ENCODE data around the gene KIF1C.

The KIF1C gene

DNA sequence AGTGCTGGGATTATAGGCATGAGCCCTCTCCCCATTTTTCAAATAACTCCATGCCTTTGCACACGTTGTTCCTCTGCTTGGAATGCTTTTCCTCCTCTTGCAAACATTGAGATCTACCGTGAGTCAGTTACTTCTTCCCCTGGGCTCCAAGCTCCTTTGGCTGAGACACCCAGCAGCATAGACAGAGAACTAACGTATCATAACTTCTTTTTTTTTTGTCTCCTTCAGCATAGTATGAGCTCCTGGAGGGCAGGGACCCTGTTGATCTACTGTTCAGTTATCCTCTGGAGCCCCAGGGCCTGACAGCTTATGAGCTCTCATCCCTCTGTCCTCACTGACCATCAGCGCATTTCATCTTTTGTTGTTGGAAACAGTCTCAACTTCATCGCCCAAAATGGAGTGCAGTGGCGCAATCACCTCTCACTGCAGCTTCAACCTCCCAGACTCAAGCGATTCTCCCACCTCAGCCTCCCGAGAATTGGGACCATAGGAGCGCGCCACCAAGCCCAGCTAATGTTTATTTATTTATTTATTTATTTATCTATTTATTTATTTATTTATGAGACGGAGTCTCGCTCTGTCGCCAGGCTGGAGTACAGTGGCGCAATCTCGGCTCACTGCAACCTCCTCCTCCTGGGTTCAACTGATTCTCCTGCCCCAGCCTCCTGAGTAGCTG is 32.3 kb upstream of the KIF1C start:
- H3K36me3 Mint-ChIP-seq = peaks cover 22% of the 10 kb centered on the region

DNA sequence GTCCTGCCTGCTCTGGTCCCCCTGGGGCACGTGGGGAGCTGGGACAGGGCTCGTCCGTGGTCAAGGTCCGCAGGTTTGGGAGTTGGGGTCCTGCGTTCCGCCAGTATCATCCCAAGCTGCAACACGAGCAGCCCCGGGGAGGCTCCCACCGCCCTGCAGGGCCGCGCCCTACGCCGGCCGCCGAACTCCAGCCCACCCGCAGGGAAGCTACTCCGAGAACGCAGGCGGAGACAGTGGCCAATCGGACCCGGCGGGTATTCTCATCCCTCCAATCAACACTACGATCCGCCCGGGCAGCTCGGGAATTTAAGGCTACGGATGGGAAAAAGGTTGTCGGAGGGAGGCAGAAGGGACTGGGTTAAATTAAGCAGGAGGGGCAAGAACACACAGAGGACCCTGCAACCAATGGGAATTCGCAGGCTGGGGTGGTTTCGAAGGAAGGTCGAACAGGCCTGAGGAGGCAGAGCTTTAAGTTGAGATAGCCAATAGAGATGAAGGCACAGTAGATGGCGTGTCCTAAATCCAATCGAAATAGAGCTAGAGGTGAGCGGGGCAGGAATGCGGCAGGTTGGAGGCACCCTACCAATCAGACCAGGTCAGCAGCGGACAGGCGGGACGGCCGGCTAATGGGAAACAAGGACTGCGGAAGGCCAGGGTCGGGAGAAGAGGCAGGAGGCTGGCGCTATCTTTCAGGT is 30.8 kb upstream of the KIF1C start:
- ATAC-seq = peak; percentile 81
- no peak for DNase-seq (ENCODE audit: low spot score in 2 of 2)
- no peaks in the 10 kb centered on the region for H3K9me3 Mint-ChIP-seq
- H3K36me3 Mint-ChIP-seq = peaks cover 8% of the 10 kb centered on the region
- peaks cover 16% of the 10 kb centered on the region for H3K4me1 Mint-ChIP-seq
- H3K27ac Mint-ChIP-seq = no peak overlapping the region
- H3K4me3 Mint-ChIP-seq = no peak overlapping the region

More for the DNA sequence above, 32.3 kb upstream of the KIF1C start:
- H3K4me3 Mint-ChIP-seq = no peak overlapping the region
- no peak overlapping the region for H3K27ac Mint-ChIP-seq
- DNase-seq (ENCODE audit: low spot score in 2 of 2) (no peak), ATAC-seq (no peak)
- no peaks in the 10 kb centered on the region for H3K9me3 Mint-ChIP-seq
- H3K4me1 Mint-ChIP-seq = peaks cover 19% of the 10 kb centered on the region

DNA sequence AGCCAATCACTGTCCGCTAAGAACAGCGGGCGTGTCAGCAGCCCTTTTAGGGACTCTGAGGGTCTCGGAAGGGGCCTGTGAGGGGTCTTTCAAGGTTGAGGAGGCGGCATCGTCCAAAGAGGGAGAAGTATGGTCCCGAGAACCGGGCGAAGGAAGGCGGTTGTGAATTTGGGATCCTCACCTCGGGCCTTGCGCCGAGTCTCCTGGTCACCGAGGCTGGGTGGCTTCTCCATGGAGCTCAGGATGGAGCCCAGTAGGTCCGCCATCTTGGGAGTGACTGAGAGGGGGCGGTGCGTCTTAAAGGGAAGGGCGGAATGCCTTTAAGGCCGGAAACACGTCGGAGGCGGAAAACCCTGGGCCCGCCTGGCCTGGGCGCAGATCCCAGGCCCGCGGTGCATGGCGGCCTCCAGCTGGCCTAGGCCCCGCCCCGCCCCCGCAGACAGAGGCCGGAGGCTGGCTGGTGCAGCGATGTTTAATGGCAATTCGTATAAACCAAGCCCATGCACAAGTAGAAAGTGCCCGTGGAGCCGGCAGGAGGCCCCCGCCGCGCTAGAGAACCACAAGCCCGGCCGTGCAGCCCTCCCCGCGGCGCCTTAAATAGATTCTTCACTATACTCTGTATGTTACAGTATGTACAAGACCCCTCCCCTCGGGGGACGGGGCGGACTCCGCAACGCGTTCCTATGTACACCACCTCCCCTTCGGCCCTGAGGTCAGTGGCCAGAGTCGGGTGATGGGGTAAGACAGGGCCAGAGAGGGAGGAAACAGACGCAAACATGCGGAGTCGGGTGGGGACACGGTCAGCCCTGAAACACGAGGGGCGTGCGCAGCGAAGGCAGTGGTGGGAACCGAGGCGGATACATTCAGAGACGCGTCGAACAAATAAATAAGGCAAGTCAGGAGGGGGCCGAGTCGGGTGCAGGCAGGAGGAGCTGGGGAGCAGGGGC is 29.9 kb upstream of the KIF1C start, which contains the start of gene SPAG7:
Gene SPAG7, minus strand, starts transcription at position 279 of the 947 bp plus-strand sequence. Its CDS starts 13 bp downstream, at position 266.
- no peak within 1 kb of the TSS for H3K27ac Mint-ChIP-seq
- ATAC-seq (peak; percentile 76), DNase-seq (ENCODE audit: low spot score in 2 of 2) (peak; percentile 94 to 99)
- peaks cover 16% of the 10 kb centered on the region for H3K4me1 Mint-ChIP-seq
- H3K36me3 Mint-ChIP-seq = peaks cover 8% of the 10 kb centered on the region
- H3K4me3 Mint-ChIP-seq = no peak within 1 kb of the TSS
- H3K9me3 Mint-ChIP-seq = no peaks in the 10 kb centered on the region

DNA sequence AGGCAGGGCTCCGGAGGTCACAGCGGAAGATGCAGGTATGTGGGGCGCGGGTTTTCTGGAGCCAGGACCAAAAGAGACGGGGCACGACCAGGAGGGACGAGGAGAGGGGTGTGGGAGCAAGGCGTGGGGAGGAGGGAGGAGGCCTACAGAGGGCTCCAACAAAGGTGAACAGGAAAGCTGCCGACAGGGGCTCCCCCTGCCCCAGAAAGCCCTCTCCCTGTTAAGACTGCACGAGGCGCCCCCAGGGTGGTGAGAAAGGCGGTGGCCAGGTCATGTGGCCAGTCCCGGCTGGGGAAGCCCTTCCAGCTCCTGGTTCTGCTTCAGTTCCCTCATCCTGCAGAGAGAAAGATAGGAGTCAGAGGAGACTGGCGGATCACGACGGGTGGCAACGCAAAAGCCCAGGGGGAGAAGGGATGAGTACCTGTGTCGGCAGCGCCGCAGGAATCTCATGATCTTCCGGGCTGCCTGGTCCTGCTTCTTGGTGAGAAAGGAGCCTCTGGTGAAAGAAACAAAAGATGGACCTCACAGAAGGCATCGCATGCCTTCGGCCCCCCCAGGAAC is 29.2 kb upstream of the KIF1C start:
- no peaks in the 10 kb centered on the region for H3K9me3 Mint-ChIP-seq
- H3K4me3 Mint-ChIP-seq = no peak overlapping the region
- no peak for ATAC-seq
- peaks cover under 1% of the 10 kb centered on the region for H3K36me3 Mint-ChIP-seq
- DNase-seq (ENCODE audit: low spot score in 2 of 2) = peak in 1 of 2 donors; percentile 75
- no peak overlapping the region for H3K27ac Mint-ChIP-seq
- H3K4me1 Mint-ChIP-seq = peaks cover 16% of the 10 kb centered on the region

DNA sequence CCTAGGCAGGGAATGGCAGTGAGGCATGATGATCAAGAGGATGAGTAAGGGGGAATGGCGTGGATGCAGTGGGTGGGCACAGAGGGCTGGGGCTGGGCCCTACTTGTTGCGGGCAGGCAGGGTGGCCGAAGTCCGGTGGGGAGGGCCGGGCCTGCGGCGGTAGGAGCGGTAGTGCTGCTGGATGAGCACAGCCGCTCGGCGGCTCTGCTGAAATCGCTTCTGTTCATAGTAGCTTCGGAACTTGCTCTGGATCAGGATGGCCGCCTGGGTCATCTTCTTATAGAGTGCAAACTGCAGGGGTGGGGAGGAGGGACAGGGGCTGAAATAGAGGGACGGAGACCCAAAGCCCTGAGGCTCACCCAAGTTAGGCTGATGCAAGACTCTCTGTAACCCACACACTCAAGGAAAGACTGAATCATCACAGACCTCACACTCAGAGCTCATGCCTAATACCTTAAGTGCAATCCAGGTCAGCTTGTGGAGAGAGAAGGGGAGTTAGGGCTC is 28.7 kb upstream of the KIF1C start:
- Mint-ChIP-seq H3K4me3 (no peak overlapping the region), H3K36me3 (no peaks in the 10 kb centered on the region), H3K4me1 (peaks cover 16% of the 10 kb centered on the region), H3K9me3 (no peaks in the 10 kb centered on the region), H3K27ac (no peak overlapping the region)
- DNase-seq (ENCODE audit: low spot score in 2 of 2) (peak; percentile 39 to 81), ATAC-seq (peak; percentile 65)

DNA sequence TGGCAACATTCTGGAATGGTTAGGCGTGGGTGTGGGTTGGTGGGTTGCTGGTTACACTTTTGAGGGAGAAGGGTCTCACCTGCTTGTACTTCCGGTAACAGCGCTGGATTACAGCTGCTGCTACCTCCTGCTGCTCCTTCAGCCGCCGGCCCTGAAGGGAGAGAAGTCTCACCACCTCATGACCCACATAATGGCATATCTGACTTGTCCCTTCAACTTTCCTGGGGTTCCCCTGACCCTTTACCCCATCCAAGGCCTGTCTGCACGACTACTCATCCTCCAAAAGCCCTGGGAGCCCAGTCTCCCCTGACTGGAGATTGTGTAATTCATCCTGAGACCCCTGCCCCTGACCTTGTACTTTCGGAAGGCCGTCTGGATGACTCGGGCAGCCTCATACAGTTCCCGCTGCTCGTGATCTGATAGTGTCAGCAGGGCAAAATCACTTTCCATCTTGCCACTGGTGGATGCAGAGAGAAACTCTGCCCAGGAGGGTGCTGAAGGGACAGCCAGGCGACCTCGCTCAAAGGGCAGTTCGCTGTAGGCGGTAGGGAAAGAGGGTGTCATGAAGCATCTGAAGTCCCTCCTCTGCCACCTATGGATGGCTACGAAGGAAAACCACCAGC is 28.1 kb upstream of the KIF1C start:
- no peak overlapping the region for H3K4me3 Mint-ChIP-seq
- no peak overlapping the region for H3K27ac Mint-ChIP-seq
- DNase-seq (ENCODE audit: low spot score in 2 of 2) = peak; percentile 38 to 80
- no peaks in the 10 kb centered on the region for H3K9me3 Mint-ChIP-seq
- peaks cover 16% of the 10 kb centered on the region for H3K4me1 Mint-ChIP-seq
- peak; percentile 40 for ATAC-seq
- H3K36me3 Mint-ChIP-seq = no peaks in the 10 kb centered on the region

DNA sequence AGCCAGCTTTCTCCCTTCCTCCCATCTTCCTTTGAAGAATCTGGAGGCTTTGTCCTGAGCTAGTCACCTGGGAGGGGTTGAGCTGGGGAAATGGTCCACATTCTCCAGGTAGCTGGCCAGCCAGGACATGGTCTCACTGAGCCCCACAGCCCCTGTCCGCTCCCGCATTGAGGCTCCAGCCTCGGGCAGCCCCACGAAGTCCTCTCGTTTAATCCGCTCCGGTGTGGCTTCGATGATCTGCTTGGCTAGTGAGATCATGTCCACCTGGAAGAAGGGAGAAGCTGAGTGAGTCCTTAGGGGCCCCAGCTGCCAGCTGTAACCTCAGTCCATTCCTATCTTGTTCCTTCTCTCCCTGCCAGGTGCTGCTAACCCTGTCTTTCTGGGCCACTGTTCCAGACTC is 27.5 kb upstream of the KIF1C start:
- ATAC-seq (no peak), DNase-seq (ENCODE audit: low spot score in 2 of 2) (no peak)
- Mint-ChIP-seq H3K4me3 (no peak overlapping the region), H3K9me3 (no peaks in the 10 kb centered on the region), H3K36me3 (no peaks in the 10 kb centered on the region), H3K4me1 (peaks cover 17% of the 10 kb centered on the region), H3K27ac (no peak overlapping the region)

DNA sequence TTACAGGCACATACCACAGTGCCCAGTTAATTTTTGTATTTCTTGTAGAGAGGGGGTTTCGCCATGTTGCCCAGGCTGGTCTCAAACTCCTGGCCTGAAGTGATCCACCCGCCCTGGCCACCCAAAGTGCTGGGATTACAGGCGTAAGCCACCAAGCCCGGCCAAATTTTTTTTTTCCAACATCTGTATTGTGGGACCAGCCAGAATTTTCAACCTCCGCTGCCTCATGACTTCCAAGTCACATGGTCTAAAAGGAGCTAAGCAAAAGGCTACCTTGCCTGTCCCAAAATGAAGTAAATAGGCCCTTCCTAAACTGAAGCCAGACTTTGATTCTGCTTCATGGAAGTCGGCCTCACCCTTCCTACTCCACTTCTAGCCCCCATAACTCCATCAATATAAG is 25.9 kb upstream of the KIF1C start:
- Mint-ChIP-seq H3K36me3 (no peaks in the 10 kb centered on the region), H3K4me1 (peaks cover 9% of the 10 kb centered on the region), H3K4me3 (no peak overlapping the region), H3K9me3 (no peaks in the 10 kb centered on the region), H3K27ac (peak overlapping the region; percentile 24)
- no peak for DNase-seq (ENCODE audit: low spot score in 2 of 2)
- no peak for ATAC-seq

DNA sequence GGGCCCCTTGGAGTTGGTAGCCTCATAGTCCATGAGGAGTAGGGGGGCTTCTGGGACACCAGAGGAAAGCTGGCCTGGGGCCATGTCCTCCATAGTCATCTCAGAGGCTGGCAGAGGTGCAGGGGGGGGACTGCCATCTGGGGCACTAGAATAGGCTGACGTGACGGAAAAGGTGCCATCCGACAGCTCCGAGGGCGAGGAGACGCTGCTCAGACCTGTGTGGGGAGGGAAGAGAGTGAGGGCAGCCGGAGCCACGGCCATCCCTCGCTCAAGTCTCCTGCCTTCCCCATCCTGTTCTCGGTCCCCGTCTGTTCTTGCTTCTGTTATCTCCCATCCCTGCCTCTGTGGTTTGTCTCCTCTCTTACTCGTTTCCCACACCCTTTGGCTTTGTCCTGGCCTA is 25.4 kb upstream of the KIF1C start:
- Mint-ChIP-seq H3K27ac (peak overlapping the region; percentile 24), H3K36me3 (no peaks in the 10 kb centered on the region), H3K4me1 (peaks cover 9% of the 10 kb centered on the region), H3K4me3 (no peak overlapping the region), H3K9me3 (no peaks in the 10 kb centered on the region)
- DNase-seq (ENCODE audit: low spot score in 2 of 2) (no peak), ATAC-seq (no peak)

DNA sequence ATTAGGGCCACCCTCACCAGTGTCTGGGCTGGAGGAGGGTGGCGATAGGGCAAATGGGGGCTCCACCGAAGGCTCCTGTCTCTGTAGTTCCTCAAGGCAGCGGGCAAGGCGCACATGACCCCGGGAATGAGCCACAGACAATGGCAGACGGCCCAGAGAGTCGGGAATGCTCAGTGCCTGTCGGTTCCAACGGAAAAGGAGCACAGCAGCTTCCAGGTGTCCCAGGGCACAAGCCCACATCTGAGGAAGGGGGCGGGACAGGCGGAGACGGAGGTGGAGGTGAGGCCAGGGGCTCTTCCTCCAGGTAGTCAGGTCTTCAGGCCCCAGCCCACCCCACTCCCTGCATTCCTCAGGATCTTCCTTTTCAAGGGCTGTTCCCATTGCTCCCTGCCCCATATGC is 25.0 kb upstream of the KIF1C start:
- ATAC-seq = no peak
- Mint-ChIP-seq H3K27ac (peak overlapping the region; percentile 24), H3K36me3 (no peaks in the 10 kb centered on the region), H3K4me3 (no peak overlapping the region), H3K4me1 (peaks cover 9% of the 10 kb centered on the region), H3K9me3 (no peaks in the 10 kb centered on the region)
- no peak for DNase-seq (ENCODE audit: low spot score in 2 of 2)

DNA sequence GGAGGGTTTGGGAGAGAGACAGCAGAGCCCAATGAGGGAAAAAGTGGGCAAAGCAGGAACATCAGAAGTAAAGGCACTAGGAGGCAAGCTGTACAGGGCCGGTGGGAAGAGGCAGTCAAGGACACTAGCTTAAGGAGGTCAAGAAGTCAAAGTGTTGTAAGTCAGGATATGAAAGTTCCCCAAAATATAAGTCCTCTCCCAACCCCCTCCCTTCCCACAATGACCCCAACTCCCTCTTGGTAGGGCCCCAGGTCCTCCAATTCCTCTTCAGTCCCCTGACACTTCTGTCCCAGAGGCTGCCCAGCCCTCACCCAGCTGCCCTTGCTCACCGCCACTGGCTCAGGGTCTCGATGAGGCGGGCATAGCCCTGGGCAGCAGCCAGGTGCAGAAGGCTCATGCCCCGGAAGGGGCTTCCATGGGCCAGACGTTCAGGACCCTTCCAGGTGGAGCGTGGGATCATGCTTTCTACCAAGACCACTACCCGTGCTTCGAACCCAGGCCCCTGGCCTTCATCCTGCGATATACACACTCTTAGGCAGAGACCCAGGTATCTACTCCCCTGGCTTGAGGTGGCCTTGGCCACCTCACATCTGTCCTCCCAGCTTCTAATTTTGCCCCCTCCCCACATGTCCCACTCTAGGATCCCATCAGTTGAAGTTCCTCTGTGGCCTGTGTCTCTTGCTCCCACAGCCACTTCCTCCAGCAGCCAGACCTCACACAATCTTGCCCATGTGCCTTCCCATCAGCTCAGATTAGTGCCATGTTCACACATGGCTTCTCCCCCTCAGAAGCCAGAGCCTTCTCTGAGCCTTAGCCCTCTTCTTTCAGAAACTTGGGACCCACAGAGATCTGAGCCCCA is 24.3 kb upstream of the KIF1C start:
- Mint-ChIP-seq H3K36me3 (no peaks in the 10 kb centered on the region), H3K4me3 (no peak overlapping the region), H3K27ac (peak overlapping the region; percentile 24), H3K4me1 (peaks cover 9% of the 10 kb centered on the region), H3K9me3 (no peaks in the 10 kb centered on the region)
- DNase-seq (ENCODE audit: low spot score in 2 of 2) (no peak), ATAC-seq (no peak)

DNA sequence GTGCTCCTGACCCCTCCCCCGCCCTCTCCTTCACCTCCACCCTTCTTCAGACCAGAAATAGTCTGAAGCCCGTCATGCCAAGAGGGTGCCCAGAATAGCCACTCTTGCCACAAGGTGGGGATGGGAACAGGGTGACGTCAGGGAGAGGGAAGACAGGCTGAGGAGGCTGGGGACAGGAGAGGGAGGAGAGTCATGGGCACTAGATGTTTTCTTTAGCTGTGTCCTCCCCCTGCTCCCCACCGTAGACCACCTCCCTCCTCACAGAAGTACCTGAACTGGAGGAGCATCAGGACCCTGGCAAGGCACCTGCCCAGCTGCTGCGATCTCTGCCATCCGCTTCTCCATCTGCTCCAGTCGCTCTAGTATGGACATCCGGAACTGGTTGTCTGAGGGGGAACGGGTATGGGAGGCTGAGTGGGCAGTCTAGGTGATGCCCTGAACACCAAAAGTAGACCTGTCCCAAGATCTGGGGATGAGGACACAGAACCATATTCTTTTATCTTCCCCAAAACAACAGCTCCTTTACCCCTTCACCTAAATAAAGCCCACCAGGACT is 23.6 kb upstream of the KIF1C start:
- Mint-ChIP-seq H3K9me3 (no peaks in the 10 kb centered on the region), H3K4me3 (no peak overlapping the region), H3K36me3 (no peaks in the 10 kb centered on the region), H3K4me1 (peaks cover 10% of the 10 kb centered on the region), H3K27ac (peak overlapping the region; percentile 24)
- no peak for DNase-seq (ENCODE audit: low spot score in 2 of 2)
- ATAC-seq = no peak

DNA sequence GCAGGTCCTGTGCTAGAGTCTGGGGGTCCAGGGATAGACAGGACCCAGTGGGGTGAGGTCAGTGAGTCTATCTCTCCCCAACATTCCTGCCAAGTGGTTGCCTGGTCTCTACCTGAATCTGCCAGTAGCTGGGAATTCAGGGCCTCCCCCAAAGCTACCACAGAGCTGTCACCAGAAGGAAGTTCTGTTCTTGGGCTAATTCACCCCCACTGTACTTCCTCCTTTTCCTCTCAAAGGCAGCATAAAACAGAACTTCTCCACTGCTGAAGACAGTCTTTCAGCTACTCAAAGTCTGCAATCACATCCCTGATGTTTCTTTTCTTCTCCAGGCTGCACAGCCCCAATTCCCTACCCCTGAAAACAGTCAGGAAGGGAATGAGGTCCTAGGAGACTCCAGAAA is 19.0 kb upstream of the KIF1C start:
- Mint-ChIP-seq H3K36me3 (peaks cover 32% of the 10 kb centered on the region), H3K4me3 (no peak overlapping the region), H3K9me3 (no peaks in the 10 kb centered on the region), H3K27ac (no peak overlapping the region), H3K4me1 (peaks cover 47% of the 10 kb centered on the region)
- DNase-seq (ENCODE audit: low spot score in 2 of 2) (no peak), ATAC-seq (no peak)
